ENCODE data around the gene KIAA0825.

DNA sequence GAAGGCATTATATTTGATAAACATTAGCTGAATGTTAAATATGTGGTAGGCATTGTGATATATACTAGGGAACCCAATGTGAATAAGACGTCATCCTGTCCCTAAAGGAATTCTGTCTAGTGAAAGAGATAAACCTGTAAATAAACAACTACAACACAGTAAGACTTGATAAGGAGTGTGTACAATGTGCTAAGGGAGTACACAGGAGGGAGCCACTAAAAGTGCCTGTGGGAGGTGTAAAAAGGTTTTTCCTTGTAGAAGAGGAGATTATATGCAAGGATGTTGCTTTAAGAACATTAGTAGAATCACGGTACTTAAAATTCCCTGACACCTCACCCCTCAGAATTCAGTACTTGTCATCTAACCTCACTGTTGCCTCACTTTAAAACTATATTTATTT, 91.7 kb downstream of the KIAA0825 start:
- TF ChIP-seq POLR2A (IDR thresholded peaks at IDR 0.05) = no peak
- TF ChIP-seq, protein P1, sequence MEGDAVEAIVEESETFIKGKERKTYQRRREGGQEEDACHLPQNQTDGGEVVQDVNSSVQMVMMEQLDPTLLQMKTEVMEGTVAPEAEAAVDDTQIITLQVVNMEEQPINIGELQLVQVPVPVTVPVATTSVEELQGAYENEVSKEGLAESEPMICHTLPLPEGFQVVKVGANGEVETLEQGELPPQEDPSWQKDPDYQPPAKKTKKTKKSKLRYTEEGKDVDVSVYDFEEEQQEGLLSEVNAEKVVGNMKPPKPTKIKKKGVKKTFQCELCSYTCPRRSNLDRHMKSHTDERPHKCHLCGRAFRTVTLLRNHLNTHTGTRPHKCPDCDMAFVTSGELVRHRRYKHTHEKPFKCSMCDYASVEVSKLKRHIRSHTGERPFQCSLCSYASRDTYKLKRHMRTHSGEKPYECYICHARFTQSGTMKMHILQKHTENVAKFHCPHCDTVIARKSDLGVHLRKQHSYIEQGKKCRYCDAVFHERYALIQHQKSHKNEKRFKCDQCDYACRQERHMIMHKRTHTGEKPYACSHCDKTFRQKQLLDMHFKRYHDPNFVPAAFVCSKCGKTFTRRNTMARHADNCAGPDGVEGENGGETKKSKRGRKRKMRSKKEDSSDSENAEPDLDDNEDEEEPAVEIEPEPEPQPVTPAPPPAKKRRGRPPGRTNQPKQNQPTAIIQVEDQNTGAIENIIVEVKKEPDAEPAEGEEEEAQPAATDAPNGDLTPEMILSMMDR (IDR thresholded peaks at IDR 0.05) = no peak

Data from Peyer's patch (tissue), 4 donors.